Heart right ventricle (tissue), 16 donors: ENCODE data around the gene TEKT1. TPM values are rescaled to one million over a fixed set of nuclear protein-coding genes. Genes with fewer than 3 reads are reported as not detected.

Experiments
- ATAC-seq, 8 donors: fragments of 200-7000 bp; cut with Tn5 transposase; one replicate each; pipeline ENCODE4 v1.9.1; 2020; ENCODE audit warnings: mild to moderate bottlenecking in 8 of 8, moderate library complexity in 8 of 8, moderate number of reproducible peaks in 1 of 8
- DNase-seq, 2 donors: peaks; one replicate each; pipeline ENCODE4 v3.0.0-alpha.2; 2020
- H3K27ac ChIP-seq, 10 donors: fragments of 200-600 bp; sonication (generic) in 2 of 10; one replicate each; pipeline versions ENCODE4 v1.5.0 to v1.8.0; 2020 to 2022; ENCODE audit warnings: mild to moderate bottlenecking in 3 of 10
- H3K27me3 ChIP-seq, 7 donors: fragments of 200-600 bp; one replicate each; pipeline ENCODE4 v1.8.0; 2021 to 2022; ENCODE audit warnings: mild to moderate bottlenecking in 2 of 7
- H3K36me3 ChIP-seq, 9 donors: fragments of 200-600 bp; sonication (generic) in 1 of 9; one replicate each; pipeline versions ENCODE4 v1.5.0 to v1.8.0; 2020 to 2022; ENCODE audit warnings: mild to moderate bottlenecking in 2 of 9
- H3K4me1 ChIP-seq, 9 donors: fragments of 200-600 bp; sonication (generic) in 1 of 9; one replicate each; pipeline versions ENCODE4 v1.5.0 to v1.8.0; 2020 to 2022; ENCODE audit warnings: mild to moderate bottlenecking in 4 of 9
- H3K4me3 ChIP-seq, 10 donors: fragments of 200-600 bp; sonication (generic) in 2 of 10; one replicate each; pipeline versions ENCODE4 v1.5.0 to v1.8.0; 2020 to 2022; ENCODE audit warnings: mild to moderate bottlenecking in 7 of 10, moderate library complexity in 2 of 10
- H3K9me3 ChIP-seq, 11 donors: fragments of 200-600 bp in 10 of 11; sonication (generic) in 2 of 11; one replicate each; pipeline versions ENCODE4 v1.5.0 to v1.8.0; 2013 to 2022; ENCODE audit warnings: mild to moderate bottlenecking in 2 of 11, control low read depth in 1 of 11, moderate library complexity in 1 of 11
- CTCF ChIP-seq, 9 donors: fragments of 200-600 bp; sonication (generic) in 2 of 9; IDR thresholded peaks; one replicate each; pipeline versions ENCODE4 v1.5.0 to v1.8.0; 2021 to 2022; ENCODE audit warnings: antibody characterized with exemption in 9 of 9, mild to moderate bottlenecking in 5 of 9, moderate library complexity in 1 of 9
- WGBS, 2 donors: extraction: QIAGEN DNeasy Blood & Tissue Kit; methylation state at CpG; one replicate each; pipeline ENCODE4 v1.1.7; 2013; ENCODE audit warnings: inconsistent platforms in 1 of 2; 5-methylcytosine and 5-hydroxymethylcytosine counted together
- intact Hi-C, 10 donors: fragments of 100-400 bp; cut with DNase I; formaldehyde crosslinking; loops; one replicate each; pipeline versions ENCODE4 v1.11.1 to v1.14.2; 2022
- polyA plus RNA-seq, 2 donors: library from polyadenylated mRNA; stranded (reverse); fragments of 200-250 nt; gene quantifications; one replicate each; pipeline ENCODE4 v1.2.3, GENCODE V29; 2013
- total RNA-seq, 10 donors: library from RNA; stranded (reverse); fragmentation: NEBNext Ultra II Directional in 3 of 10; extraction: Animal tissue kit (Norgen Biotek cat#: 25700) in 3 of 10; gene quantifications; one replicate each; pipeline versions ENCODE4 v1.2.1 to v1.2.4, GENCODE V29; 2021 to 2023
- donor health status: Arrhythmogenic right ventricular cardiomyopathy.
- donor health status: ischemic (EF 13 %, LVEDD 7.1; RV severe dilation, severe dysfunction).
- donor health status: healthy with polysubstance abuse.
- donor health status: DM: no; HTN: yes; CAD: no.
- donor health status: DM: no; HTN: no; CAD: no.
- donor health status: ischemic (EF 25% LVEDD 6.9; RV normal size, moderate dysfunction).
- donor health status: ischemic (EF 25% LVEDD 5.7; RV mildly dilated, moderate dysfunction).
- donor health status: healthy.
- donor health status: DM: yes; HTN: yes; CAD: no.
- donor health status: Ischemic cardiomyopathy.
- donor health status: ischemic (EF 35%, LVEDD 5.7; RV mildly dilated, moderate dysfunction).
- donor health status: nonischemic (EF 11% LVEDD 7.7; RV severe dilation, severe dysfunction).
- donor health status: DM: yes; HTN: yes; CAD: no.
- donor health status: PGD.
- donor health status: ischemic (EF 29% LVEDD 5.4; RV normal size, mild dysfunction).
- donor health status: nonischemic (EF 23%, LVEDD 6.1; RV moderate dilation, normal function).

TEKT1 gene
- total and polyA plus RNA-seq, 12 donors: not detected

GRCh38 chr17:6755281-6755680, 76.2 kb downstream of the TEKT1 start:
- 19 to 24% methylated on average over 5 of the region's 5 CpGs for WGBS, 2 donors
- Histone ChIP-seq H3K4me3 (peak overlapping the region; percentile 33 to 80 (median 70)), H3K36me3 (peaks cover 0 to 27% (median 12%) of the 10 kb centered on the region in 9 donors), H3K9me3 (no peaks in the 10 kb centered on the region), H3K4me1 (peaks cover 16 to 66% (median 50%) of the 10 kb centered on the region in 9 donors), H3K27me3 (no peaks in the 10 kb centered on the region), H3K27ac (peak overlapping the region; percentile 84 to 98 (median 94))
- no peak for TF ChIP-seq CTCF (IDR thresholded peaks at IDR 0.05)
- intact Hi-C loops: loop anchor here in 6 of 10 donors (5.0 to 10.0 kb wide), 4 partner anchors 87 to 270 kb away; partner anchors contain the start of genes RNASEK (in 5 of the 6) and BCL6B (in 1 of the 6)
- DNase-seq (peak; percentile 68 to 69), ATAC-seq (peak; percentile 28 to 56 (median 39))

GRCh38 chr17:6753546-6753945, 78.0 kb downstream of the TEKT1 start:
- DNase-seq (no peak), ATAC-seq (no peak)
- H3K27me3 ChIP-seq: no peaks in the 10 kb centered on the region
- peak overlapping the region in 2 of 10 donors; percentile 0 to 4 for H3K4me3 ChIP-seq
- TF ChIP-seq CTCF (IDR thresholded peaks at IDR 0.05): no peak
- peaks cover 16 to 64% (median 50%) of the 10 kb centered on the region in 9 donors for H3K4me1 ChIP-seq
- intact Hi-C loops: loop anchor here in 6 of 10 donors (10.0 kb wide), 3 partner anchors 89 to 271 kb away; partner anchors contain the start of genes RNASEK (in 5 of the 6) and BCL6B (in 1 of the 6)
- no peaks in the 10 kb centered on the region for H3K9me3 ChIP-seq
- WGBS, 2 donors: 56 to 65% methylated on average over 6 of the region's 6 CpGs
- H3K27ac ChIP-seq: peak overlapping the region; percentile 82 to 98 (median 94)
- peaks cover 0 to 10% (median 0%) of the 10 kb centered on the region in 9 donors for H3K36me3 ChIP-seq

- H3K9me3 ChIP-seq: no peaks in the 10 kb centered on the region
- intact Hi-C loops: loop anchor here in 6 of 10 donors (10.0 kb wide), 3 partner anchors 88 to 272 kb away; partner anchors contain the start of genes RNASEK (in 5 of the 6) and BCL6B (in 1 of the 6)
- H3K36me3 ChIP-seq: peaks cover 0 to 4% (median 0%) of the 10 kb centered on the region in 9 donors
- no peak for TF ChIP-seq CTCF (IDR thresholded peaks at IDR 0.05)
- ATAC-seq: peak; percentile 75 to 91 (median 85)
- H3K4me1 ChIP-seq: peaks cover 16 to 62% (median 48%) of the 10 kb centered on the region in 9 donors
- WGBS, 2 donors: 19 to 22% methylated on average over 9 of the region's 9 CpGs
- no peaks in the 10 kb centered on the region for H3K27me3 ChIP-seq
- H3K4me3 ChIP-seq: peak overlapping the region in 1 of 10 donors; percentile 0
- H3K27ac ChIP-seq: peak overlapping the region; percentile 82 to 98 (median 94)
- peak; percentile 65 to 82 for DNase-seq
Observed at GRCh38 chr17:6753006-6753445, 78.5 kb downstream of the TEKT1 start.

- H3K4me3 ChIP-seq: peak overlapping the region in 1 of 10 donors; percentile 0
- H3K27me3 ChIP-seq: no peaks in the 10 kb centered on the region
- DNase-seq (peak; percentile 32 to 56), ATAC-seq (peak; percentile 22 to 79 (median 43))
- H3K36me3 ChIP-seq: no peaks in the 10 kb centered on the region
- peak overlapping the region; percentile 82 to 98 (median 94) for H3K27ac ChIP-seq
- no peaks in the 10 kb centered on the region for H3K9me3 ChIP-seq
- intact Hi-C loops: loop anchor here in 6 of 10 donors (10.0 kb wide), 3 partner anchors 87 to 273 kb away; partner anchors contain the start of genes RNASEK (in 5 of the 6) and BCL6B (in 1 of the 6)
- H3K4me1 ChIP-seq: peaks cover 12 to 55% (median 41%) of the 10 kb centered on the region in 9 donors
- no peak for TF ChIP-seq CTCF (IDR thresholded peaks at IDR 0.05)
- WGBS, 2 donors: 35 to 45% methylated on average over 7 of the region's 7 CpGs
Observed at GRCh38 chr17:6752068-6752909, 79.2 kb downstream of the TEKT1 start.
